UCSD-AML1 (cell line): ENCODE measurements around the gene KCNK16.
"Not testable (repeated sequence)": the region's sequence is repeated elsewhere in the genome, so short reads cannot be mapped to it uniquely, and the experiment has no call there.

ENCODE experiments used
- DNase-seq: peaks from one replicate; lab custom pipeline; 2025; ENCODE audit not compliant: unreplicated experiment; lab: John Stamatoyannopoulos, UW

Gene KCNK16

DNA sequence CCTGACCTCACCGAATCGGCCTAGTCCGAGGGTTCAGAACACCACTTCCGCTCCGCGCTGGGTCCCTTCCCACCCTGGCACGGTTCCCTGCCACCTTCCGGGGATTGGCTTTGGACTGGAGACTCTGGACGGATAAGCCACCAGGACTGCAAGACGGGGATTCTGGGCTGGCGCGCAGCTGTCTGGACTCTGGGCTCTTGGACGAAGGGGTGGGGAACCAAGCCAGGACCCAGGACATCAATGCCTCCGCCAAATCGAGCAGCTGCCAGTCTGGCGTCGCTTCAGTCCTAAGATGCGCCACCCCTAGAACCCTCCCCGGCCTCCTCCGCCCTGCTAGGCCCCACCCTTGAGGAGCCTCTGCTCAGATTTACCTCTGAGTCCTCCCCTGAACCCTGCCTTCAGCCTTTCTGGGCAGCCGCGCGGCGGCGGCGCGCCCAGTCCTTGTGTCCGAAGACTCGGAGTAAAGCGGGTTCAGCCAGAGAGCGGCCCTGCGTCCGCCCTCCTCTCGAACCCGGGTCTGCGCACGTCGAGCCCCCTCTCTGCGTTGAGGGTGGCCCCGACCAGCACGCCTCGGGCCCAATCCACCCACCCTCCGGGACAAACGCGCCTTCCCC lies 9.5 kb downstream of the KCNK16 start:
- DNase-seq, result peak; percentile 53

DNA sequence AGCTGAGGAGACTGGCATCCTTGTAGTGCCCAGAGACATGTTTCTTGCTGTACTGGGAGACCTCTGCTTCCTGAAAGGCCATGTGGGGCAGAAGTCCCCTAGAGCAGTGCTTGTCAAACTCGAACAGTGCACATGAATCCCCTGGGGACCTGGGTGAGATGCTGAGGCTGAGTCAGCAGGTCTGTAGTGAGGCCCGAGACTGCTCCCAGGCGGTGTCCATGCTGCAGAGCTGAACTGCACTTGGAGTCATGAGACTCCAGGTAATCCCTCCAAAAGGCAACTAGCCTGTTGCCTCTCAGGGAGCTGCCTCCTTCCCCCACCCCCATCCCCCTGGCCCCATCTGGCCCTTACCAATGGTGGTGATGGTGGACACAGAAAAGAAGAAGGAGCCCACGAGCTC lies 12.0 kb downstream of the KCNK16 start:
- no peak for DNase-seq

- peak; percentile 73 for DNase-seq
These were observed 12.5 kb downstream of the KCNK16 start for GRCh38 chr6:39309942-39310531.

GRCh38 chr6:39307462-39307861 lies 15.0 kb downstream of the KCNK16 start:
- DNase-seq, result no peak

DNA sequence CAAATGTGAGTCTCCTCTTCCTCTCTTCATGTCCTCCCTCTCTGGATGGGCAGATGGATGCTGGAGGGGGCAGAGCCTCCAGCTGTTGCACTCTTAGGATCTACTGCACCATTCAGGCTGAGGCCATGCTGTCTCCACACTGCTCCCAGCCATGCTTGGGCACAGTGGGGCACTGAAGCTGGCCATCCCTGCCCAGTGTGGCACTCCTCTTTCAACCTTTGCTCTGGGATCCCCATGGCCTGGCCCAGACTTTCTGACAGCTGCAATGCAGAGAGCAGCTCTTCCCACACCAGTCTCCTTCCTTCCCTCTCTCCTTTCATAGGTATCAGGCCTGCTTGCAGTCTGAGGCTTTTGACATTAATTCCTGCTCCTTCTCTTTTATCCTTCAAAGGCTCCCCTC lies 17.6 kb downstream of the KCNK16 start:
- no peak for DNase-seq

GRCh38 chr6:39303425-39304153 lies 18.9 kb downstream of the KCNK16 start:
- DNase-seq, result no peak

GRCh38 chr6:39302669-39303424 lies 19.7 kb downstream of the KCNK16 start:
- peak; percentile 85 for DNase-seq

GRCh38 chr6:39302011-39302410 lies 20.5 kb downstream of the KCNK16 start:
- no peak for DNase-seq

DNA sequence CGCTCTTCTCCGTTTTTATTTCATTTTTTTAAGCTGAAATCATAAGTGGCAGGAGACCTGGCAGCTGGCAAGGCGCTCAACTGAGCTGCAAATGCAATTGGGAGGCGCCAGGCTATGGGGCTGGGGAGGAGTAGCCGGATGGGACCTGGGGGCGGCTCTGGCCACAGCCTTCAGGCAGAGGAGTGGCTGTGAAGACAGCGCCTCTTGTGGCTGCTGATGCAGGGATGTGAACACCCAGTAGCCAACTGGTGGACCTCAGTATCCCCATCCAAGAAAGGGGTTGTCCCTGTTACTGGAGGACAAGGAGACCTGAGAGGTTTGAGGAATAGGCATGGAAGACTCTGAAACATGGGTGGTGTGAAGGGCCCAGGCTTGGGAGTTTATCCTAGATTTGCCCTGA lies 20.9 kb downstream of the KCNK16 start:
- DNase-seq, result no peak

- no peak for DNase-seq
These were observed 21.8 kb downstream of the KCNK16 start for GRCh38 chr6:39300739-39301138.

DNA sequence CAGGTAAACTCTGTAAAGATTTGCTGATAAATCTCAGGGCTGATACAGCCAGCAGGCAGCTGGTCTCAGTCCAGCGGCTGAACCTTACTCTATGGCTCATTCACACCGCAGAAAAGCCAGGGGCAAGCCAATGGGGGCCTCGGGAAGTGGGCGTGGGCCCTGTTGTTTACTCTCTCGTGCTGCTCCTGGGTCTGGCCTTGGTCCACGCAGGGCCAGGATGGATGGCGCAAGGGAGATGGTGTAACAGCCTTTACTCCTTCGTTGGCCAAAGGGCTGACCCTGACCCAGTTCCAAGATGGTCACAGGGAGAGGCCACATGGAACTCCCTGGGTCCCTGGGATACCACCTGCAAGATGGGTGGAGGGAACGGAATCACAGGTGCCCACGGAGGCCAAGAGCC lies 24.4 kb downstream of the KCNK16 start:
- no peak for DNase-seq

DNA sequence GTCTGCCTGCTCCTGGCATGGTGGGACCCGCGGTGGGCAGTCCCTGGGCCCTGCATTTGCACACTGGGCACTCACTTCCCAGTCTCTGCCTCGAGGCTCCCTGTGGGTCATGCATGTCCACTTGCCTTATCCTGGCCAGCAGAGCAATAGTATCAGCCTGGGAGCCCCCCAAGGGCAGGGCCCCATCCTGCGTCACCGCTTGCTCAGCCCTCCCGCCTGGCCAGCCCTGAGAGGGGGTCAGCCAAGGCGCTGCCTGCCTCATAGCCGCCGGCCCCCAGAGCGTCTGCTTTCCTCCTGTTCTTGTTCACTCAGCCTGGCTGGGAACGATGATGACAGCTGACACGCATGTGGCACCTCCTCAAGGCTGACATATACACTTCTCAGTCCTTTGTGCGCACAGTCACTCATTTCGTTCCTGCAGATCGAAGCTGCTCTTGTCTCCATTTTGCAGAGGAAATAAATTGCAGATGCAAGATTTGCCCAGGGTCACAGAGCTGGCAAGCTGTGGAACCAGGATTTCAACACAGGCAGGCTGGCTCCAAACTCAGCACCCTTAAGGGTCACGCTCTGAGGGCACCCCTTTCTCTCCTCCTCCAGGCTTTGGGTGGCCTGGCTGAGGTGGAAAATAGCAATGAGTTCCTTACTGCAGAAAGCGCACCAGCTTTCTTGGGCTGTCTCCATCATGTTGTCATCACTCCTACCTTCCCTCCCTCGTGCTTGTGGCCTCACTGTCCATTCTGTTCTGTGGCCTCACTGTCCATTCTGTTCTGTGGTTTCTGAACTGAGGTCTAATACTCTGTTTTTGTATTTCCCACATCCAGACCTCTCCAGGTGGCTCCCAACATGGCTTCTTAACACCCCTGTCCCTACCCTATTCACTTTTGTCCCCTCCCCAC lies 25.5 kb downstream of the KCNK16 start:
- DNase-seq, result no peak

DNA sequence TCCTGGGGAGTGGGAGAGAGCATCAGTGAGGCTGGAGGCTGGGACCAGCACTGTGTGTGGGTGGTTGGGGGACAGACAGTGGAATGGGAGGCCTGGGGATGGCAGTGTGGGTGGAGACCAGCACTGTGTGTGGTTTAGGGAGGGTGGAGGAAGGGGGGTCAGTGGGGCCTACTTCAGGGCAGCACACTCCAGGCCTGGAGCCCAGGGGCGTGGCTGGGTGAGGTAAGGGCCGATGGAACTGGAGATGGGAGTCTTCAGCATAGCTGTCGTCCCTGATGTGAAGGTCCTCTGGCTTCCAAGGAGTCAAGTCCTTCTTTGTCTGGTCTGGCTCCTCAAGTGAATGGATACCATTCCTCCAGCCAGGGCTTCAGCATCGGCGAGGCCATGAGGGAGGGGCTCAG lies 26.9 kb downstream of the KCNK16 start:
- DNase-seq, result no peak

DNA sequence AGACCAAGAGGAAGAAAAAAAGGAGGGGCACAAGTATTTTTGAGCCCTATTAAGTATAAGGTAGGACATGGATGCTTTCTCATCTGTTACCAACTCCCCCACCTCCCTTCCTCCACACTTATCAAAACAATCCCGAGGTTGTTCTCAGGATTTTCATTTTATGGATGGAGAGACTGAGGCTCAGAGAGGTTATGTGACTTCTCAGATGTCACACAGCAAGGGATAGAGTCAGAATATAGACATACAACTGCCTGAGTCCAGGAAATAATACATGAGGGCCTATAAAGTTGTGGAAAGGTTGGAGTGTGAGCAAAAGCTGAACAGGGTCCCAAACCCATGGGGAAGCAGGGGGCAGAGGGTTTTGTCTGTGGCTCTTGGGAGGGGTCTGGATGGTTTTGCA lies 27.6 kb downstream of the KCNK16 start:
- DNase-seq, result no peak

DNA sequence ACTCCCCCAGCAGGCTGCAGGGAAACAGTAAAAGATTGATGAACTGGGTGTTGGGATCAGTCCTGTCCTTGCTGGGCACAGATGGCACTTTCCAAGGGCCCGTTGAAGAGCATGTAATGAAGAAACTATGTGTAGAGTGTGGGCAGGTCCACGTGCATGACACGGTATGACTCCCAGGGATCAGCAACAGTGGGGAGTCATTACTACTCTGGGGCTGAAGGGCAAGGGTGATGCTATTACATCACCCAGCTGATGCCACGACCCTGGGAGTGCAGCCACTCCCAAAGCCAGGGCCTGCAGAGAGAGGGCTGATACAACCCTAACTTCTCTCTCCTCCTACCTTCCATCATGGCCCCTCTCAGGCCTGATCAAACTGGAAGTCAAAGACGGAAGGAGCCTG lies 28.4 kb downstream of the KCNK16 start:
- DNase-seq, result no peak

- DNase-seq, result no peak
These were observed 29.9 kb downstream of the KCNK16 start for GRCh38 chr6:39292637-39293036.

DNA sequence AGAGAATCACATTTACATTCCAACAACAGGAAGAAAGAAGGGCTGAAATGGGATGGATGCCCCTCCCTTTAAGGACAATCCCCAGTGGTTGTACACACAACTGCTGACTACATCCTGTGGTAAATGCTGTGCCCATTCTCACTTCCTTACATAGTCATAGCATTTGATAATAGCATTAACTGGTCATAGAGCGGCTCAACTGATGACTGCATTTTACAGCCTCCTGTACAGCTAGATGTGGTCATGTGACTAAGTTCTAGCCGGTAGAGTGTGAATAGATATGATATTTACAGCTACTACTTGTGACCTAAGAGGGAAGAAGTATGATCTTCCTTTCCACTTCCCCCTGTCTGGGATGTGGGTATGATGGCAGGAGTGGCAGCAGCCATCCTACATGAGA lies 33.0 kb downstream of the KCNK16 start:
- no peak for DNase-seq

DNA sequence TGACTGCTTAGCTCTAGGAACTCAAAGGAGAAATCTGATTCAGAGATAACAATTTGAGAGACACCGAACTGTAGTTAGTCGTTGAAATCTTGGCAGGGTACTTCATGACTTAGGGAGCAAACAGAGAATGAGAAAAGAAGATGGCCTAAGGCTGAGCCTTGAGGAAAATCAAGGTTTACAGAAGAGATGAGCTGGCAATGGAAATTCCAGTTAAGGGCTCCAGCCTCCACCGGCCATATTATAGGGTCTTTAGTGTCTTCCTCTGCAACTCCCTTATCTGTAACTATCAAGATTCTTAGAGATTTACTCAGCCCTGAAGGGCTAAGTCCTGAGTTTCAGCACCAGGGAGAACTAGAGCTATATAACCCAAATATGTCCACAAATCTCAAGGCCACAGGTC lies 34.9 kb downstream of the KCNK16 start:
- no peak for DNase-seq

- DNase-seq, result not testable (repeated sequence)
These were observed 35.9 kb downstream of the KCNK16 start for GRCh38 chr6:39286596-39286995.

DNA sequence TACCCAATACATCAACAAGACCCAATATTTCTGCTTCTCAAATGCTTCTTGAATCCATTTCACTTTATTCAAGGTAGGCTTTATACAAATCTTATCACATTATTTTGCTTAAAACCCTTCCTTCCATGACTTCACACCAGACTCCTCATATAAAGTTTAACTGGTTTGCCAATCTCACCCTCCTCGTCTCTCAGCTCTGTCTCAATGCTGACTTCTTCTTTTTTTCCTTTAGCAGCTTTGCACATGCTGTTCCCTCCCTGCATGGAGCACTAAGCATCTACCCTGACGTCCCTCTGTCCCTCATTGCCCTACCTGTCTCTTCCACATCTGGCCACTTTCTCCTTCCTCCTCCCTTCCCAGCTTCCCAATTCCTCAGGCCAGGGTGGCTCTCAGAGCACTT lies 39.7 kb downstream of the KCNK16 start:
- DNase-seq, result no peak
